ENCODE results near the gene ABHD12. TPM values are rescaled to one million over a fixed set of nuclear protein-coding genes. Genes with fewer than 3 reads are reported as not detected.

ABHD12 gene
- total RNA-seq, 2 donors from 2014 or later = 48.2 to 52.7 TPM

- 95 to 96% methylated on average over 5 to 11 of the region's 11 CpGs for WGBS, 2 experiments (ENCODE audit: insufficient coverage in 1 of 2, insufficient read length in 1 of 2)
These were observed 74.0 kb downstream of the ABHD12 start for GRCh38 chr20:25316506-25317190.

GRCh38 chr20:25315418-25316210 is 75.0 kb downstream of the ABHD12 start:
- H3K9ac ChIP-seq (ENCODE audit: extremely low read depth, low read length, poor library complexity, severe bottlenecking) = no peak overlapping the region
- no peak for TF ChIP-seq CTCF (conservative IDR thresholded peaks at IDR 0.05)
- H3K4me1 ChIP-seq (ENCODE audit: control insufficient read depth, insufficient read depth, low read length) = no peaks in the 10 kb centered on the region
- DNase-seq = no peak
- no peaks in the 10 kb centered on the region for H3K27me3 ChIP-seq (ENCODE audit: control insufficient read depth, insufficient read depth, low read length, poor library complexity, severe bottlenecking)
- Mint-ChIP-seq H3K9me3 (peaks cover 14% of the 10 kb centered on the region), H3K27me3 (ENCODE audit: insufficient read depth) (no peaks in the 10 kb centered on the region), H3K4me1 (peaks cover 1% of the 10 kb centered on the region), H3K4me3 (no peak overlapping the region), H3K36me3 (ENCODE audit: low read depth) (peaks cover 49% of the 10 kb centered on the region), H3K27ac (no peak overlapping the region)
- H3K4me3 ChIP-seq (ENCODE audit: low read length) = no peak overlapping the region
- no peaks in the 10 kb centered on the region for H3K9me3 ChIP-seq (ENCODE audit: control insufficient read depth, low read length)
- 84 to 92% methylated on average over 5 to 8 of the region's 8 CpGs for WGBS, 2 experiments (ENCODE audit: insufficient coverage in 1 of 2, insufficient read length in 1 of 2)
- no peak overlapping the region for H3K27ac ChIP-seq (ENCODE audit: low read depth, low read length)
- H3K36me3 ChIP-seq (ENCODE audit: control insufficient read depth, insufficient read depth, low read length) = no peaks in the 10 kb centered on the region

More at GRCh38 chr20:25316506-25317190, 74.0 kb downstream of the ABHD12 start:
- DNase-seq = no peak
- Mint-ChIP-seq H3K27me3 (ENCODE audit: insufficient read depth) (no peaks in the 10 kb centered on the region), H3K4me1 (no peaks in the 10 kb centered on the region), H3K36me3 (ENCODE audit: low read depth) (peaks cover 47% of the 10 kb centered on the region), H3K9me3 (peaks cover 11% of the 10 kb centered on the region), H3K27ac (no peak overlapping the region), H3K4me3 (no peak overlapping the region)
- no peak for TF ChIP-seq CTCF (conservative IDR thresholded peaks at IDR 0.05)
- H3K9me3 ChIP-seq (ENCODE audit: control insufficient read depth, low read length) = no peaks in the 10 kb centered on the region
- H3K4me1 ChIP-seq (ENCODE audit: control insufficient read depth, insufficient read depth, low read length) = no peaks in the 10 kb centered on the region
- H3K36me3 ChIP-seq (ENCODE audit: control insufficient read depth, insufficient read depth, low read length) = peaks cover 3% of the 10 kb centered on the region
- no peaks in the 10 kb centered on the region for H3K27me3 ChIP-seq (ENCODE audit: control insufficient read depth, insufficient read depth, low read length, poor library complexity, severe bottlenecking)
- no peak overlapping the region for H3K9ac ChIP-seq (ENCODE audit: extremely low read depth, low read length, poor library complexity, severe bottlenecking)
- no peak overlapping the region for H3K27ac ChIP-seq (ENCODE audit: low read depth, low read length)
- no peak overlapping the region for H3K4me3 ChIP-seq (ENCODE audit: low read length)

- H3K27me3 ChIP-seq (ENCODE audit: control insufficient read depth, insufficient read depth, low read length, poor library complexity, severe bottlenecking) = no peaks in the 10 kb centered on the region
- Mint-ChIP-seq H3K27me3 (ENCODE audit: insufficient read depth) (no peaks in the 10 kb centered on the region), H3K4me1 (peaks cover 4% of the 10 kb centered on the region), H3K27ac (no peak overlapping the region), H3K9me3 (peaks cover 14% of the 10 kb centered on the region), H3K36me3 (ENCODE audit: low read depth) (peaks cover 54% of the 10 kb centered on the region), H3K4me3 (no peak overlapping the region)
- H3K4me1 ChIP-seq (ENCODE audit: control insufficient read depth, insufficient read depth, low read length) = no peaks in the 10 kb centered on the region
- no peak overlapping the region for H3K27ac ChIP-seq (ENCODE audit: low read depth, low read length)
- no peaks in the 10 kb centered on the region for H3K36me3 ChIP-seq (ENCODE audit: control insufficient read depth, insufficient read depth, low read length)
- TF ChIP-seq CTCF (conservative IDR thresholded peaks at IDR 0.05) = peak; percentile 52
- no peak overlapping the region for H3K4me3 ChIP-seq (ENCODE audit: low read length)
- H3K9me3 ChIP-seq (ENCODE audit: control insufficient read depth, low read length) = no peaks in the 10 kb centered on the region
- 85 to 92% methylated on average over 13 to 17 of the region's 17 CpGs for WGBS, 2 experiments (ENCODE audit: insufficient coverage in 1 of 2, insufficient read length in 1 of 2)
- no peak overlapping the region for H3K9ac ChIP-seq (ENCODE audit: extremely low read depth, low read length, poor library complexity, severe bottlenecking)
- no peak for DNase-seq
These were observed 75.9 kb downstream of the ABHD12 start for GRCh38 chr20:25314497-25315417.
